Naive B cell (primary cell): ENCODE data around the gene CCNG2. TPM values are rescaled to one million over a fixed set of nuclear protein-coding genes. Genes with fewer than 3 reads are reported as not detected.
A peak's percentile ranks its signal among the peaks of the same experiment; 100 is the strongest.
"Not testable (repeated sequence)": the region's sequence is repeated elsewhere in the genome, so short reads cannot be mapped to it uniquely, and the experiment has no call there.

Experiments used
- ATAC-seq, 2 donors: fragments of 150-1000 bp; cut with Tn5 transposase; 2 replicates each; pipeline ENCODE4 v1.10.0; 2021; ENCODE audit warnings: low read depth in 2 of 2, mild to moderate bottlenecking in 2 of 2, moderate library complexity in 2 of 2
- DNase-seq: peaks from one replicate; pipeline ENCODE4 v3.0.0; 2022
- H3K27ac Mint-ChIP-seq, 6 donors: one replicate each; pipeline ENCODE4 v1.8.0; 2020 to 2022; ENCODE audit warnings: mild to moderate bottlenecking in 6 of 6, mixed read lengths in 6 of 6, moderate library complexity in 5 of 6, inconsistent platforms in 2 of 6
- H3K27me3 Mint-ChIP-seq, 3 donors: one replicate each; pipeline ENCODE4 v1.8.0; 2021 to 2022; ENCODE audit warnings: mixed read lengths in 3 of 3, mild to moderate bottlenecking in 1 of 3
- H3K36me3 Mint-ChIP-seq, 2 donors: one replicate each; pipeline ENCODE4 v1.8.0; 2020 to 2022; ENCODE audit warnings: mixed read lengths in 2 of 2, inconsistent platforms in 1 of 2, mild to moderate bottlenecking in 1 of 2
- H3K4me1 Mint-ChIP-seq, 3 donors: one replicate each; pipeline ENCODE4 v1.8.0; 2020 to 2022; ENCODE audit warnings: mixed read lengths in 3 of 3, inconsistent platforms in 1 of 3, mild to moderate bottlenecking in 1 of 3, moderate library complexity in 1 of 3
- H3K4me3 Mint-ChIP-seq, 8 donors: one replicate each; pipeline ENCODE4 v1.8.0; 2020 to 2022; ENCODE audit warnings: mild to moderate bottlenecking in 8 of 8, mixed read lengths in 8 of 8, moderate library complexity in 8 of 8, inconsistent platforms in 2 of 8
- H3K9me3 Mint-ChIP-seq, 7 donors: one replicate each; pipeline ENCODE4 v1.8.0; 2020 to 2022; ENCODE audit warnings: mixed read lengths in 7 of 7, mild to moderate bottlenecking in 5 of 7, inconsistent platforms in 2 of 7, moderate library complexity in 1 of 7
- polyA plus RNA-seq, 6 donors: library from polyadenylated mRNA; unstranded; fragments of 300-500 nt; fragmentation: Illumina TruSeq; gene quantifications; one replicate each; pipeline ENCODE4 v1.2.3, GENCODE V29; 2021; ENCODE audit warnings: low read depth in 6 of 6

The CCNG2 gene
- polyA plus RNA-seq, 6 donors from 2014 or later = 74.5 to 104 (median 88.2) TPM

DNA sequence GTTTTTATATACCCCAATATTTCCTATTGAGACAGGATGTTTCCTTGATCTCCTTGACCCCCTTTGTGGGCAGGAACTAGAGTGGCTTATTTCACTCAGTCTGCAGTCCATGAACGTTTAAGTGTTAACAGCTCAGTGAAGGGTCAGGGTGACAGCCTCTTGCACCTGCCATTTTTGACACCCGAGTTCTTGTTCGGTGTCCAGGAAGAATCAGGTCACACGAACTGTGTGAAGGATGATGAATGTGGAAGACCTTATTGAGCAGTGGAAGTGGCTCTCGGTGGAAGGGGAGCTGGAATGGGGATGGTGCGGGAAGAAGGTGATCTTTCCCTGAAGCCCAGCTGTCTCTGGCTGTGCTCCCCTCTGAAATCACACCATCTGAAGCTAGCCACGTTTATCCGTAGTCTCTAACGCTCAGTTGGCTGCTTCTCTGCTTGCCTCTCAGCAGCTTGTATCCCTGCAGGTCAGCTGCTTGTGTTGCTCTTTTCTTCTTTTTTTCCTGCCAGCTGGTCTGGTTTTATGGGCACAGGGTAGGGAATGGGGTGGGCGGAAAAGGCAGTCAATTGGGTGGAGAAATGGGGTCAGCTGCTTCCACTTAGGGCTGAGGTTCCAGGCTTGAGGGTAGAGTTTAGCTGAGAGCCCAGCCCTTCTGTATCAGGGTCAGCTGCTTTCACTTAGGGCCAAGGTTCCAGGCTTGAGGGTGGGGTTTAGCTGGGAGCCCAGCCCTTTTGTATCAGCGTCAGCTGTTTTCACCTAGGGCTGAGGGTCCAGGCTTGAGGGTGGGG lies 29.0 kb upstream of the CCNG2 start:
- peak overlapping the region in 7 of 8 donors; percentile 8 to 89 (median 66) for H3K4me3 Mint-ChIP-seq

DNA sequence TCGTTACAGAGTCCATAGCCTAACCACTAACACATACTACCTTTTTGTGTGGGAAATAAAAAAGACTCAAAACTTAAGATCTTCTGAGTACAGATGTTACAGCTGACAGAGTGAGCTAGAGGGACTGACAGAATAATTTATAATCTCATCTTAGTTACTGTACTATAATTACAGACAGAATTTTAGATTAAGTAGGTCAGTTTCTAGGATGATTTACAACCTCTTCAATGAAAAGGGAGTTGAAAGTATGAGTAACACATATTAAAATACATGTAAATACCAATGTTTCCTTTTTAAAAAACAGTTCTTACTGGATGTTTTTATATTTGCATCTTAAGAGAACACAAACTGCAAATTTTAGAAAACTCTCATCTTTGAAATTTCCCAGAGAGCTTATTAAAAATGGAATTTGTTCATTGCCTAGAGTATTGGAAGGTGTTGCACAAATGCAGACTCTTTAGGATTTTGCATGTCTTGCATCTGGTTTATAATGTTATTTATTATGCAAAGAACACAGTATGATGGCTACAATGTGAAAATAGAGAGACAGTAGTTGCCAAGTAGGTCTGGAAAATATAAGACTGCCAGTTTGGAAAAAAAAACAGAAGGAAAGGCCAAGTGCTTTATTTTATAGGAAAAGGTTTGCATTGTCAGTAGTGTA lies 24.2 kb upstream of the CCNG2 start:
- Mint-ChIP-seq H3K27me3 (no peaks in the 10 kb centered on the region), H3K27ac (no peak overlapping the region), H3K4me3 (no peak overlapping the region), H3K9me3 (no peaks in the 10 kb centered on the region), H3K4me1 (peaks cover 17 to 31% (median 26%) of the 10 kb centered on the region in 3 donors), H3K36me3 (no peaks in the 10 kb centered on the region)
- DNase-seq (no peak), ATAC-seq (no peak)

More for the DNA sequence above, 29.0 kb upstream of the CCNG2 start:
- DNase-seq = no peak
- peak overlapping the region; percentile 90 to 96 (median 94) for H3K27ac Mint-ChIP-seq
- H3K9me3 Mint-ChIP-seq = peaks cover 0 to 2% (median 0%) of the 10 kb centered on the region in 7 donors
- peaks cover 0 to 3% of the 10 kb centered on the region in 2 donors for H3K36me3 Mint-ChIP-seq
- H3K27me3 Mint-ChIP-seq = no peaks in the 10 kb centered on the region
- H3K4me1 Mint-ChIP-seq = peaks cover 45 to 71% (median 60%) of the 10 kb centered on the region in 3 donors
- ATAC-seq = no peak

DNA sequence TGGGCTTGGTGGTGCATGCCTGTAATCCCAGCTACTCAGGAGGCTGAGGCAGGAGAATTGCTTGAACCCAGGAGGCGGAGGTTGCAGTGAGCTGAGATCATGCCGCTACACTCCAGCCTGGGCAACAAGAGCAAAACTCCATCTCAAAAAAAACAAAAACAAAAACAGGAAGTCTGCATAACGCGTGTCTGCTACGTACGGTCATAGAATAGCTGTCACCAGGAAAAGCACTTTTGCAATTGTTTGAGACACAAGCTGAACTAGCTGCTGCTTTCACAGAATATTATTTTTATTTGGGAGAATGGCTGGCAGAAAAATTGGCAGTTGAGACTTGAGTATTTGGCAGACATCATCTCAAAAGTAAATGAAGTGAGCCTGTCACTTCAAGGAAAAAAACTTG lies 19.6 kb upstream of the CCNG2 start:
- not testable (repeated sequence) for H3K27me3 Mint-ChIP-seq, H3K9me3 Mint-ChIP-seq, H3K36me3 Mint-ChIP-seq, DNase-seq, H3K4me3 Mint-ChIP-seq
- H3K27ac Mint-ChIP-seq = peak overlapping the region in 1 of 6 donors; percentile 82
- H3K4me1 Mint-ChIP-seq = peaks cover 5 to 14% (median 5%) of the 10 kb centered on the region in 3 donors
- ATAC-seq = peak in 1 of 2 donors; percentile 59

DNA sequence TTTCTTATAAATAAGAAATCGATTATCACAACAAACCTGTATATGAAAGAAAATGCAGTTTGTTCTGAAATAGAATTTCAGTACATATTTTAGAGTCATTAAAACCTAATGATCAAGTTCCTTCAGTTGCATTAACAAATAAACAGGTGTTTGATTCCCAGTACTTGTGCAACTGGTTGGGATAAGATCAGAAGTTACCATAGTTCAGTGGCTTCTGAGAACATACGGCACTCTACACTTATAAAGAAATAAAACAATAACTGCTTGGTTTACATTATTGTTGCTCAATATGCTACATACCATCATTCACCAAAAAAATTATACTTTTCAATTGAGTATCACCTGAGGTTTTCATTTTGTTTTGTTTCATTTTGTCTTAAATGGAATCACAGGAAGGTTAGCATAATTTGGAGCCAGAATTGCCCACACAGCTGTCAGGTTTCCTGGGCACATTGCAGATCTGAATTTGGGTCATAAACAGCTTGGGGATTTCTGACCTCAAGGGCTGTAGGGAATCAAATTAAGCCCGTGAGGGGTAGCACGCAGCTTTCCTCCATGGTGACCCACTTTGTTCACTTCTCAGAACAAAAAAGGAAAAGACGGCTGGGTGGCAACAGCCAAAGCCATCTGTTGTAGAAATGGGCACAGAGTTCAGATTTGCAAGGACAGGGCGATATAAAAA lies 14.9 kb upstream of the CCNG2 start:
- no peak overlapping the region for H3K4me3 Mint-ChIP-seq
- H3K9me3 Mint-ChIP-seq = no peaks in the 10 kb centered on the region
- peaks cover 0 to 4% of the 10 kb centered on the region in 2 donors for H3K36me3 Mint-ChIP-seq
- DNase-seq (no peak), ATAC-seq (no peak)
- no peaks in the 10 kb centered on the region for H3K27me3 Mint-ChIP-seq
- H3K27ac Mint-ChIP-seq = peak overlapping the region in 1 of 6 donors; percentile 59
- peaks cover 16 to 30% (median 17%) of the 10 kb centered on the region in 3 donors for H3K4me1 Mint-ChIP-seq

DNA sequence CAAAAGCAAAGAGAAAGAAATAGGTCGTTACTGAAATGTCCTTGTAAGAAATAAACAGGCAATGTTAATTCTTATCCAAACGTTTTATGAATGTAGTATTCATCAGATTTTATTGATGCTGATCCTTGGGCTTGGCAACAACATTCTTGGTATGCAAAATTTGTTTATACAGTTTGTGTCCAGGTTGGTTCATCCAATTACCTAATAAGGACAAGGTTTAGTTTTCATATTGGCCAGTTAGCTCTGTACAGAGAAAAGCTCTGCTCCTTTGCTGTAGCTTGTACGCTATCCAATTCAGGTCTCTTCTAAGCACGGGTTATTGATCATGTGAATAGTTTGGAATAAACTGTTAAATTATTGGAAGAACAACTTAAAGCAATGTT lies 14.4 kb upstream of the CCNG2 start:
- Mint-ChIP-seq H3K36me3 (peaks cover 0 to 4% of the 10 kb centered on the region in 2 donors), H3K27ac (peak overlapping the region in 1 of 6 donors; percentile 59), H3K9me3 (no peaks in the 10 kb centered on the region), H3K4me3 (no peak overlapping the region), H3K4me1 (peaks cover 16 to 27% (median 17%) of the 10 kb centered on the region in 3 donors), H3K27me3 (no peaks in the 10 kb centered on the region)
- DNase-seq (no peak), ATAC-seq (no peak)

DNA sequence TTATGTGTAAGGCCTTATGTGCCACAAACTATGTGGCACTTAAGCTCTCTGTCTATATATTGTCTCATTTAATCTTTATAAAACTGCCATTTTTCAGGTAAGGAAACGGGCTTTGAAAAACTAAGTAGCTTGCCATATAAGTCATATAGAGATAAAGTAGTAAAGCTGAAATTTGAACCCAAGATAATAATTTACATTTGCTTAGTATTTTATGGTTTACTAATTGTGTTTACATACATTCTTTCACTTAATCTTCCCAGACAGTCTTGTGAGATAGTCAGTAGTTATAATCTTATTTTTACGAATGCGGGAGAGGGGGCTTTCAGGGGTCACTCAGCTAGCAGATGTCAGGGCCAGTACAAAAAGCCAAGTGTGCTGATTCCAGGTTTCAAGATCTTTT lies 13.9 kb upstream of the CCNG2 start:
- peaks cover 16 to 30% (median 17%) of the 10 kb centered on the region in 3 donors for H3K4me1 Mint-ChIP-seq
- H3K36me3 Mint-ChIP-seq = peaks cover 0 to 4% of the 10 kb centered on the region in 2 donors
- no peak overlapping the region for H3K4me3 Mint-ChIP-seq
- H3K9me3 Mint-ChIP-seq = no peaks in the 10 kb centered on the region
- DNase-seq = no peak
- H3K27ac Mint-ChIP-seq = no peak overlapping the region
- no peaks in the 10 kb centered on the region for H3K27me3 Mint-ChIP-seq
- ATAC-seq = no peak

DNA sequence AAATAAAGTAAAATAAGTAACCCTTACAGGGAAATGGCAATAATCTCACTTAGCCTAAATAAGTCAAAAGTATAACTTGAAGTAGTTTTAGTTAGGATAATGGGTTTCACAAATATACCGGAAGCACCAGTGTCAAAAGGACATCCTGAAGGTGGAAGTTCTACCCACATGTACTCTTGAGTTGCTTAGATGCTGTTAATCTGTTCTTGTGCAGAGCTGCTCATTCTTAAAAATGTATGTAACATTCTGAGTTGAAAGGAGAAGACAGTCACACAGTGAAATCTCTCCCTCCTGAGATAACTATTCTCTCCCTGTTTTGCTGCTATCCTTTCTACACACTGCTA lies 11.2 kb upstream of the CCNG2 start:
- ATAC-seq = peak; percentile 50 to 54
- Mint-ChIP-seq H3K27me3 (no peaks in the 10 kb centered on the region), H3K4me1 (peaks cover 19 to 33% (median 21%) of the 10 kb centered on the region in 3 donors), H3K4me3 (peak overlapping the region in 7 of 8 donors; percentile 16 to 77 (median 60)), H3K36me3 (no peaks in the 10 kb centered on the region), H3K27ac (peak overlapping the region in 5 of 6 donors; percentile 41 to 91 (median 58)), H3K9me3 (no peaks in the 10 kb centered on the region)
- DNase-seq = no peak

DNA sequence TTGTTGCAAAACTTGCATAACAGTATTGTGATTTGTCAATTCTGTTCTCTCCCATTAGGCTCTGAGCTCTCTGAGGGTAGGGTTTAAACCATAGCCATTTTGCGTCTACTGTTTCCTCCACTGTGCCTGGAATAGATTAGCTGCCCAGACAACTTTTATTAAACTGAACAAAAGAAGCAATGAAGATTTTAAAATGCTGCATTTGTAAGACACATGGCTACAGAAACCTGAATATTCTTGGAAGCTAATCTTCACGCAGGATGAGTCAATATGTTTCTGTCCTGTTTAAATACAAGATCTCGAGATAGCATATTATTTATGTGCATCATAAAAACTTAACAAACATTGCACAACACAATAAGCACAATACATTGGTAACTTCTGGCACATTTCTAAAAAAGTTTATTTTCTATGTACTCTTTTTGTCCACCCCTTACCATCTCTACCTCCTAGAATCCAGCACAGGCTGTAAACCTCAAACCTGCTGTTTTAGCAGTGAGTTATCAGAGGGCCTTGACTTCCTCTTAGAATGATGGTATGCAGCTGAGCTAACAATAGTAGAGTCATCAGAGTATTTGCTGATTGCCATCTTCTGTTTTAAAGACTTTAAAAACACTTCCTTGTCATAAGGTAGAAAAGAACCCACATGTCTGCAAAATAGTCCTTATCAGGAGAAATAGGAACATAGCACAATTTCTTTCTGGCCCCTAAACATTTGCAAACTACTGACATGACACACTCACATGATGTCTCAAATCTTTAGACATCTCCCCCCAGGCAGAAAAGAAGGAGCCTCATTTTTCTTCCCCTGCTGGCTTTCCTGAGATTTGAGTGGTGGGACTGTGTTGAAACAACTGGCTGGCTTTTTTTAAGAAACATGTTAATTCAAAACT lies 10.6 kb upstream of the CCNG2 start:
- ATAC-seq (peak; percentile 64), DNase-seq (no peak)
- Mint-ChIP-seq H3K27ac (peak overlapping the region; percentile 54 to 91 (median 72)), H3K9me3 (no peaks in the 10 kb centered on the region), H3K27me3 (no peaks in the 10 kb centered on the region), H3K36me3 (no peaks in the 10 kb centered on the region), H3K4me3 (peak overlapping the region in 7 of 8 donors; percentile 16 to 77 (median 60)), H3K4me1 (peaks cover 20 to 39% (median 22%) of the 10 kb centered on the region in 3 donors)

DNA sequence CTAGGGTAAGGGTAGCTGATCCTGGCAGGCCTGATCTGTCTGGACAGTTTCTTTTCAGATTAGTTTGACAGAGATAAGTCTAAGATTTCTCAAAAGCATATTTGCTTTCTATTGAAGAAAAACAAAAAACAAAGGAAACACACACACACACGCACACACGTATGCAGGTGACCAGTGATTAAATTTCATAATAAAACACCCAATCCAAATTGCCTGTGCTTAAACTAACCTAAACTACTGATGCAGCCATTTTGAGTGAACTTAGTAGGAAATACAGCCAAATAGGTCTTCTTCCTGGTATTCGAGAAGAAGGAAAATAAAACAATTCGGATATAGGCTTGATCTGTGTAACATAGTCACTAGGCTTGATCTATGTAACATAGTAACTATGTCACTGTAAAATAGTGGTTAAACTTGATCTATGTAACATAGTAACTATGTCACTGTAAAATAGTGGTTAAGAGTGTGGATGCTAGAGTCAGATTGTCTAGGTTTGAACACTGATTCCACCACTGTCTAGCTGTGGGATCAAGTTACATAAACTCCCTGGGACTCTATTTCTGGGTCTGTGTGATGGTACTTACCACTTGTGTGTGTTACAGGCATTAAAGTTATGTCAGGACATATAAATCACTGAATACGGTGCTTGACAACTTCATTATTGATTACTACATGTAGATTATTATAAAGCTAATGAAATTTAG lies 9.8 kb upstream of the CCNG2 start:
- no peaks in the 10 kb centered on the region for H3K27me3 Mint-ChIP-seq
- H3K36me3 Mint-ChIP-seq = no peaks in the 10 kb centered on the region
- no peaks in the 10 kb centered on the region for H3K9me3 Mint-ChIP-seq
- no peak for ATAC-seq
- DNase-seq = no peak
- H3K27ac Mint-ChIP-seq = peak overlapping the region; percentile 54 to 81 (median 70)
- peaks cover 20 to 44% (median 22%) of the 10 kb centered on the region in 3 donors for H3K4me1 Mint-ChIP-seq
- peak overlapping the region in 1 of 8 donors; percentile 37 for H3K4me3 Mint-ChIP-seq

DNA sequence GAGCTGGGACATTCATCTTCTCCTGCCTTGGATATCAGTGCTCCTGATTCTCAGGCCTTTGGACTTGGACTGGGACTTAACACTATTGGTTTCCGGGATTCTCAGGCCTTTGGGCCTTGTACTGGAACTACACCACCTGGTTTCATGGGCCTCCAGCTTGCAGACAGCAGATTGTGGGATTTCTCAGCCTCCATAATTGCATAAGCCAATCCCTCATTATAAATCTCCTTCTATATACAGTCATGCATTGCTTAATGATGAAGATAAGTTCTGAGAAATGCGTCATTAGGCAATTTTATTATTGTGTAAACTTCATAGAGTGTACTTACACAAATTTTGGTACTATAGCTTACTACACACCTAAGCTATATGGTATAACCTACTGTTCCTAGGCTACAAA lies 8.9 kb upstream of the CCNG2 start:
- H3K4me3 Mint-ChIP-seq = no peak overlapping the region
- H3K27me3 Mint-ChIP-seq = no peaks in the 10 kb centered on the region
- no peaks in the 10 kb centered on the region for H3K36me3 Mint-ChIP-seq
- no peak for DNase-seq
- H3K4me1 Mint-ChIP-seq = peaks cover 26 to 52% (median 30%) of the 10 kb centered on the region in 3 donors
- ATAC-seq = no peak
- H3K27ac Mint-ChIP-seq = no peak overlapping the region
- H3K9me3 Mint-ChIP-seq = no peaks in the 10 kb centered on the region

DNA sequence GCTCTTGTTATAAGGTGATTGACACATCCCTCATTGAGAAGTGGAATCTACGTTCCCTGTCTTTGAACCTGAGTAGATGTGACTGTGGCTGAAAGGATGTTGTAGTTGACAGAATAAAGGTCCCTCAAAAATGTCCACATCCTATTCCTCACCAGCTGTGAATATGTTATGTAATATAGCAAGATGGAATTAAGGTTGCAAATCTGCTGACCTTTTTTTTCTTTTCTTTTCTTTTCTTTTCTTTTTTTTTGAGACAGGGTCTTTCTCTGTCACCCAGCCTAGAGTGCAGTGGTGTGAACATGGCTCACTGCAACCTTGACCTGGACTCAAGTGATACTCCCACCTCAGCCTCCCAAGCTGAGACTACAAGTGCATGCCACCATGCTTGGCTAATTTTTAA lies 7.2 kb upstream of the CCNG2 start:
- H3K4me3 Mint-ChIP-seq = no peak overlapping the region
- DNase-seq (no peak), ATAC-seq (no peak)
- H3K27me3 Mint-ChIP-seq = no peaks in the 10 kb centered on the region
- no peaks in the 10 kb centered on the region for H3K9me3 Mint-ChIP-seq
- peaks cover 42 to 69% (median 45%) of the 10 kb centered on the region in 3 donors for H3K4me1 Mint-ChIP-seq
- H3K27ac Mint-ChIP-seq = no peak overlapping the region
- H3K36me3 Mint-ChIP-seq = no peaks in the 10 kb centered on the region

DNA sequence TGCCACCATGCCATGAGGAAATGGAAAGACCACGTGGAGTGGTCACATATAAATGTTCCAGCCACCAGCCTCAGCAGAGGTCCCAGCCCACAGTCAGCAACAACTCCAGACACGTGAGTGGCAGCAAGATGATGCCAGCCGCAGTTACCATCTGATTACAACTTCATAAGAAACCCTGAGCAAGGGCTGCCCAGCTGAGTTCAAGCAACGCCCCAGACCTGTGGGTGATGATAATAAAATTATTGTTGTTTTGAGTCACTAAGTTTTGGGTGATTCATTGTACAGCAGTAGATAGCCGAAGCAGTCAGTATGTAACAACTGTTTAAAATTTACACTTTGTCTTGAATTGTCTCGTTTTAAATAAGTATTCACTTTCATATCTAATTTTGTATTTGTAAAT lies 5.8 kb upstream of the CCNG2 start:
- no peaks in the 10 kb centered on the region for H3K27me3 Mint-ChIP-seq
- H3K27ac Mint-ChIP-seq = peak overlapping the region; percentile 27 to 99 (median 84)
- ATAC-seq = no peak
- DNase-seq = no peak
- H3K9me3 Mint-ChIP-seq = no peaks in the 10 kb centered on the region
- H3K36me3 Mint-ChIP-seq = no peaks in the 10 kb centered on the region
- no peak overlapping the region for H3K4me3 Mint-ChIP-seq
- H3K4me1 Mint-ChIP-seq = peaks cover 40 to 71% (median 51%) of the 10 kb centered on the region in 3 donors
